ENCODE data around the gene TSSK1B. TPM values are rescaled to one million over a fixed set of nuclear protein-coding genes. Genes with fewer than 3 reads are reported as not detected.

TSSK1B gene
- total and polyA plus RNA-seq, 10 of the 15 experiments (the other 5 are each of a cell fraction or from before 2014, with no cell fraction given): not detected

DNA sequence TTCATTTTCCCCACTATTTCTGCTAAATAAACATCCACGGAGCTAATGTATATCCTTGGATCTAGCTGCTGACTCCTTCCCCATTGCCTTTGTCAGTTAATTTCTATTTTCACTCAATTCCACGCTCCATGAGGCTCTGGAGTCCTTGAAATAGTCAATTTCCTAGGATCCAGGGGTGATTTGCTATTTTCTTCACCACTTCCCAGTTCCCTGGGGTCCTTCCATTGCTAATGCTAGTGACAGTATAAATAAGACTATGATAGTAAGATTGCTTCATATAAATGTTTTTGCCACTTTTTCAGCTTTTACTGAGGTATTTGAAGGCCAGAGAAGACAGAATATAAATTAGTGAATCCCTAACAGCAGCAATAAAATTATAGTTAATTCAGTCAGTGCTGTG lies 13.1 kb downstream of the TSSK1B start (continued):
- TF ChIP-seq, protein P1, sequence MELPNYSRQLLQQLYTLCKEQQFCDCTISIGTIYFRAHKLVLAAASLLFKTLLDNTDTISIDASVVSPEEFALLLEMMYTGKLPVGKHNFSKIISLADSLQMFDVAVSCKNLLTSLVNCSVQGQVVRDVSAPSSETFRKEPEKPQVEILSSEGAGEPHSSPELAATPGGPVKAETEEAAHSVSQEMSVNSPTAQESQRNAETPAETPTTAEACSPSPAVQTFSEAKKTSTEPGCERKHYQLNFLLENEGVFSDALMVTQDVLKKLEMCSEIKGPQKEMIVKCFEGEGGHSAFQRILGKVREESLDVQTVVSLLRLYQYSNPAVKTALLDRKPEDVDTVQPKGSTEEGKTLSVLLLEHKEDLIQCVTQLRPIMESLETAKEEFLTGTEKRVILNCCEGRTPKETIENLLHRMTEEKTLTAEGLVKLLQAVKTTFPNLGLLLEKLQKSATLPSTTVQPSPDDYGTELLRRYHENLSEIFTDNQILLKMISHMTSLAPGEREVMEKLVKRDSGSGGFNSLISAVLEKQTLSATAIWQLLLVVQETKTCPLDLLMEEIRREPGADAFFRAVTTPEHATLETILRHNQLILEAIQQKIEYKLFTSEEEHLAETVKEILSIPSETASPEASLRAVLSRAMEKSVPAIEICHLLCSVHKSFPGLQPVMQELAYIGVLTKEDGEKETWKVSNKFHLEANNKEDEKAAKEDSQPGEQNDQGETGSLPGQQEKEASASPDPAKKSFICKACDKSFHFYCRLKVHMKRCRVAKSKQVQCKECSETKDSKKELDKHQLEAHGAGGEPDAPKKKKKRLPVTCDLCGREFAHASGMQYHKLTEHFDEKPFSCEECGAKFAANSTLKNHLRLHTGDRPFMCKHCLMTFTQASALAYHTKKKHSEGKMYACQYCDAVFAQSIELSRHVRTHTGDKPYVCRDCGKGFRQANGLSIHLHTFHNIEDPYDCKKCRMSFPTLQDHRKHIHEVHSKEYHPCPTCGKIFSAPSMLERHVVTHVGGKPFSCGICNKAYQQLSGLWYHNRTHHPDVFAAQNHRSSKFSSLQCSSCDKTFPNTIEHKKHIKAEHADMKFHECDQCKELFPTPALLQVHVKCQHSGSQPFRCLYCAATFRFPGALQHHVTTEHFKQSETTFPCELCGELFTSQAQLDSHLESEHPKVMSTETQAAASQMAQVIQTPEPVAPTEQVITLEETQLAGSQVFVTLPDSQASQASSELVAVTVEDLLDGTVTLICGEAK (IDR thresholded peaks at IDR 0.05; ENCODE audit: borderline replicate concordance): no peak
- TF ChIP-seq PML (IDR thresholded peaks at IDR 0.05; ENCODE audit: low read length): no peak
- no peak for TF ChIP-seq HDGF (IDR thresholded peaks at IDR 0.05)
- TF ChIP-seq RELA (IDR thresholded peaks at IDR 0.05; ENCODE audit: borderline replicate concordance, partially characterized antibody): no peak
- no peak for TF ChIP-seq ELK1 (IDR thresholded peaks at IDR 0.05; ENCODE audit: low read depth, low read length)
- TF ChIP-seq HCFC1 (IDR thresholded peaks at IDR 0.05; ENCODE audit: low read length): no peak
- no peak for TF ChIP-seq ESRRA (IDR thresholded peaks at IDR 0.05; ENCODE audit: low read length)

- Histone ChIP-seq H3K9me3 (replicated peaks; ENCODE audit: control insufficient read depth, insufficient read depth, low read length) (no peaks in the 10 kb centered on the region), H3K9ac (ENCODE audit: control insufficient read depth, insufficient read depth, low read length) (no peak overlapping the region), H3K36me3 (ENCODE audit: control insufficient read depth in 2 of 2, insufficient read depth in 2 of 2, low read length in 1 of 2) (no peaks in the 10 kb centered on the region), H3K4me3 (no peak overlapping the region), H3K27ac (ENCODE audit: control insufficient read depth, insufficient read depth) (no peak overlapping the region), H4K20me1 (ENCODE audit: control insufficient read depth, insufficient read depth) (no peaks in the 10 kb centered on the region), H3K4me2 (ENCODE audit: control insufficient read depth, insufficient read depth) (no peak overlapping the region), H3K4me1 (ENCODE audit: control insufficient read depth, insufficient read depth, low read length) (no peaks in the 10 kb centered on the region), H3K79me2 (ENCODE audit: control insufficient read depth, insufficient read depth, low read length) (no peaks in the 10 kb centered on the region), H2AFZ (ENCODE audit: control insufficient read depth, low read depth, low read length) (no peak overlapping the region), H3K27me3 (replicated peaks in 1 of 2; ENCODE audit: control insufficient read depth in 2 of 2, insufficient read depth in 2 of 2, low read length in 1 of 2) (no peaks in the 10 kb centered on the region; a peak in 1 of 4 replicates)
- ATAC-seq (no peak), DNase-seq (ENCODE audit: low read depth, low spot score) (no peak), FAIRE-seq (no peak)
- SMC1A ChIA-PET (ENCODE audit: uncharacterized antibody, unreplicated experiment): no interaction called here
- RAD21 ChIA-PET (ENCODE audit: unreplicated experiment): no interaction called here
- in situ Hi-C loops (cut with MboI) (no loop called here), intact Hi-C loops (cut with micrococcal nuclease; ENCODE audit: unreplicated experiment) (no loop called here)
- no TSS peak for BruUV-seq (replicated peaks)
- 34% methylated on average over 6 of the region's 6 CpGs for WGBS (ENCODE audit: insufficient coverage, insufficient replicate concordance, low lambda C conversion rate, missing lambda C conversion rate)
- POLR2A ChIA-PET: no interaction called here
- CTCF ChIA-PET: no interaction called here
- no peak for TF ChIP-seq ZNF24 (IDR thresholded peaks at IDR 0.05)
- TF ChIP-seq, protein P2, sequence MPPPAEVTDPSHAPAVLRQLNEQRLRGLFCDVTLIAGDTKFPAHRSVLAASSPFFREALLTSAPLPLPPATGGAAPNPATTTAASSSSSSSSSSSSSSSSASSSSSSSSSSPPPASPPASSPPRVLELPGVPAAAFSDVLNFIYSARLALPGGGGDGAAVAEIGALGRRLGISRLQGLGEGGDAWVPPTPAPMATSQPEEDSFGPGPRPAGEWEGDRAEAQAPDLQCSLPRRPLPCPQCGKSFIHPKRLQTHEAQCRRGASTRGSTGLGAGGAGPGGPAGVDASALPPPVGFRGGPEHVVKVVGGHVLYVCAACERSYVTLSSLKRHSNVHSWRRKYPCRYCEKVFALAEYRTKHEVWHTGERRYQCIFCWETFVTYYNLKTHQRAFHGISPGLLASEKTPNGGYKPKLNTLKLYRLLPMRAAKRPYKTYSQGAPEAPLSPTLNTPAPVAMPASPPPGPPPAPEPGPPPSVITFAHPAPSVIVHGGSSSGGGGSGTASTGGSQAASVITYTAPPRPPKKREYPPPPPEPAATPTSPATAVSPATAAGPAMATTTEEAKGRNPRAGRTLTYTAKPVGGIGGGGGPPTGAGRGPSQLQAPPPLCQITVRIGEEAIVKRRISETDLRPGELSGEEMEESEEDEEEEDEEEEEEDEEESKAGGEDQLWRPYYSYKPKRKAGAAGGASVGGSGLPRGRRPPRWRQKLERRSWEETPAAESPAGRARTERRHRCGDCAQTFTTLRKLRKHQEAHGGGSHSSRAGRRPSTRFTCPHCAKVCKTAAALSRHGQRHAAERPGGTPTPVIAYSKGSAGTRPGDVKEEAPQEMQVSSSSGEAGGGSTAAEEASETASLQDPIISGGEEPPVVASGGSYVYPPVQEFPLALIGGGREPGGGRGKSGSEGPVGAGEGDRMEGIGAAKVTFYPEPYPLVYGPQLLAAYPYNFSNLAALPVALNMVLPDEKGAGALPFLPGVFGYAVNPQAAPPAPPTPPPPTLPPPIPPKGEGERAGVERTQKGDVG (CRISPR knock-in tag; IDR thresholded peaks at IDR 0.05): no peak
- no peak for TF ChIP-seq TCF7 (IDR thresholded peaks at IDR 0.05; ENCODE audit: borderline replicate concordance)
- no peak for TF ChIP-seq FOS (IDR thresholded peaks at IDR 0.05; ENCODE audit: borderline replicate concordance, extremely low read depth, insufficient read length)
- TF ChIP-seq ATF7 (IDR thresholded peaks at IDR 0.05; ENCODE audit: low read depth): no peak
- TF ChIP-seq NFIC (IDR thresholded peaks at IDR 0.05; ENCODE audit: low read depth, low read length): no peak
- no peak for TF ChIP-seq EP300 (IDR thresholded peaks at IDR 0.05; ENCODE audit: borderline replicate concordance in 1 of 2, control insufficient read depth in 1 of 2, low read depth in 2 of 2, low read length in 2 of 2)
- TF ChIP-seq RFX5 (IDR thresholded peaks at IDR 0.05; ENCODE audit: low read depth, low read length): no peak
- no peak for TF ChIP-seq ZNF217 (IDR thresholded peaks at IDR 0.05)
- TF ChIP-seq BACH1 (IDR thresholded peaks at IDR 0.05; ENCODE audit: borderline replicate concordance): no peak
Measured at GRCh38 chr5:113405530-113405929, 29.3 kb downstream of the TSSK1B start.

All from GM12878 (cell line).